ENCODE results near the gene WDR20.

GRCh38 chr14:102090713-102091112 lies 49.0 kb upstream of the WDR20 start:
- TF ChIP-seq CTCF (IDR thresholded peaks at IDR 0.05; ENCODE audit: poor library complexity): no peak
- no peak for TF ChIP-seq EZH2phosphoT487 (IDR thresholded peaks at IDR 0.05; ENCODE audit: low read depth, severe bottlenecking, unreplicated experiment)

Data from hepatocyte (in vitro differentiated cells).